ENCODE results near the gene PRR23E.

PRR23E gene

GRCh38 chr3:127165694-127166485 is 27.0 kb upstream of the PRR23E start:
- Histone ChIP-seq H3K27ac (no peak overlapping the region), H3K4me3 (ENCODE audit: low read depth in 1 of 2, low read length in 1 of 2) (no peak overlapping the region), H3K9me3 (no peaks in the 10 kb centered on the region), H3K36me3 (no peaks in the 10 kb centered on the region), H3K4me1 (ENCODE audit: control insufficient read depth in 1 of 2, insufficient read depth in 1 of 2, low read depth in 1 of 2, low read length in 1 of 2) (no peaks in the 10 kb centered on the region), H3K27me3 (peaks cover 5% of the 10 kb centered on the region)
- TF ChIP-seq CTCF (IDR thresholded peaks at IDR 0.05) = no peak

GRCh38 chr3:127166501-127167065 is 26.3 kb upstream of the PRR23E start:
- Histone ChIP-seq H3K36me3 (no peaks in the 10 kb centered on the region), H3K27me3 (peaks cover 12% of the 10 kb centered on the region), H3K4me3 (ENCODE audit: low read depth in 1 of 2, low read length in 1 of 2) (no peak overlapping the region), H3K27ac (no peak overlapping the region), H3K4me1 (ENCODE audit: control insufficient read depth in 1 of 2, insufficient read depth in 1 of 2, low read depth in 1 of 2, low read length in 1 of 2) (no peaks in the 10 kb centered on the region), H3K9me3 (no peaks in the 10 kb centered on the region)
- TF ChIP-seq CTCF (IDR thresholded peaks at IDR 0.05) = no peak

GRCh38 chr3:127167315-127168043 is 25.5 kb upstream of the PRR23E start:
- Histone ChIP-seq H3K27me3 (peaks cover 21% of the 10 kb centered on the region), H3K9me3 (no peaks in the 10 kb centered on the region)

GRCh38 chr3:127168271-127168670 is 24.7 kb upstream of the PRR23E start:
- TF ChIP-seq CTCF (IDR thresholded peaks at IDR 0.05) = no peak
- H3K4me3 ChIP-seq (ENCODE audit: low read depth in 1 of 2, low read length in 1 of 2) = no peak overlapping the region
- no peak overlapping the region for H3K27ac ChIP-seq
- H3K27me3 ChIP-seq = peaks cover 29% of the 10 kb centered on the region
- H3K4me1 ChIP-seq (ENCODE audit: control insufficient read depth in 1 of 2, insufficient read depth in 1 of 2, low read depth in 1 of 2, low read length in 1 of 2) = no peaks in the 10 kb centered on the region
- H3K36me3 ChIP-seq = no peaks in the 10 kb centered on the region
- no peaks in the 10 kb centered on the region for H3K9me3 ChIP-seq

More at GRCh38 chr3:127167315-127168043, 25.5 kb upstream of the PRR23E start:
- no peak overlapping the region for H3K27ac ChIP-seq
- no peaks in the 10 kb centered on the region for H3K4me1 ChIP-seq (ENCODE audit: control insufficient read depth in 1 of 2, insufficient read depth in 1 of 2, low read depth in 1 of 2, low read length in 1 of 2)
- TF ChIP-seq CTCF (IDR thresholded peaks at IDR 0.05) = no peak
- H3K36me3 ChIP-seq = no peaks in the 10 kb centered on the region
- no peak overlapping the region for H3K4me3 ChIP-seq (ENCODE audit: low read depth in 1 of 2, low read length in 1 of 2)

GRCh38 chr3:127170814-127171213 is 22.1 kb upstream of the PRR23E start:
- Histone ChIP-seq H3K27me3 (peaks cover 33% of the 10 kb centered on the region), H3K4me1 (ENCODE audit: control insufficient read depth in 1 of 2, insufficient read depth in 1 of 2, low read depth in 1 of 2, low read length in 1 of 2) (no peaks in the 10 kb centered on the region), H3K36me3 (no peaks in the 10 kb centered on the region), H3K9me3 (no peaks in the 10 kb centered on the region), H3K27ac (no peak overlapping the region), H3K4me3 (ENCODE audit: low read depth in 1 of 2, low read length in 1 of 2) (no peak overlapping the region)
- TF ChIP-seq CTCF (IDR thresholded peaks at IDR 0.05) = no peak

Data from neutrophil (primary cell).